GM23248 (cell line): ENCODE data around the gene CCN2. TPM values are rescaled to one million over a fixed set of nuclear protein-coding genes. Genes with fewer than 3 reads are reported as not detected.
"Not testable (repeated sequence)": the region's sequence is repeated elsewhere in the genome, so short reads cannot be mapped to it uniquely, and the experiment has no call there.

ENCODE experiments used
- DNase-seq: peaks from one replicate; pipeline ENCODE4 v3.0.0-alpha.2; 2015
- H2AFZ ChIP-seq: fragments of 200-600 bp; sonication (generic); 2 replicates; pipeline ENCODE4 v1.6.1; 2016; ENCODE audit warnings: antibody characterized with exemption
- H3F3A ChIP-seq: fragments of 200-600 bp; sonication (generic); 2 replicates; pipeline ENCODE4 v1.6.1; 2016; ENCODE audit warnings: mild to moderate bottlenecking, antibody characterized with exemption, mixed run types; ENCODE audit not compliant: insufficient read depth
- H3K27ac ChIP-seq: fragments of 200-600 bp; sonication (generic); 2 replicates; pipeline ENCODE4 v1.5.1; 2016; ENCODE audit warnings: mild to moderate bottlenecking
- H3K27me3 ChIP-seq: fragments of 200-600 bp; sonication (generic); replicated peaks from 2 replicates; pipeline ENCODE4 v1.6.1; 2016; ENCODE audit warnings: mild to moderate bottlenecking; ENCODE audit not compliant: insufficient read depth
- H3K36me3 ChIP-seq: fragments of 200-600 bp; sonication (generic); 2 replicates; pipeline ENCODE4 v1.6.1; 2016; ENCODE audit warnings: low read depth, mild to moderate bottlenecking
- H3K4me1 ChIP-seq: fragments of 200-600 bp; sonication (generic); 2 replicates; pipeline ENCODE4 v1.6.1; 2016; ENCODE audit warnings: mild to moderate bottlenecking; ENCODE audit not compliant: insufficient read depth
- H3K4me2 ChIP-seq: fragments of 200-600 bp; sonication (generic); one replicate; pipeline ENCODE4 v1.6.1; 2016; ENCODE audit warnings: mild to moderate bottlenecking; ENCODE audit not compliant: unreplicated experiment
- H3K4me3 ChIP-seq: fragments of 200-600 bp; sonication (generic); 2 replicates; pipeline ENCODE4 v1.5.1; 2016; ENCODE audit warnings: mild to moderate bottlenecking
- H3K79me2 ChIP-seq: fragments of 200-600 bp; sonication (generic); 2 replicates; pipeline ENCODE4 v1.6.1; 2016; ENCODE audit warnings: mild to moderate bottlenecking; ENCODE audit not compliant: insufficient read depth
- H3K9ac ChIP-seq: fragments of 200-600 bp; sonication (generic); 2 replicates; pipeline ENCODE4 v1.6.1; 2016; ENCODE audit warnings: mild to moderate bottlenecking
- H3K9me2 ChIP-seq: fragments of 200-600 bp; sonication (generic); 2 replicates; pipeline ENCODE4 v1.6.1; 2016; ENCODE audit warnings: mixed run types, mild to moderate bottlenecking, moderate library complexity; ENCODE audit not compliant: insufficient read depth
- H3K9me3 ChIP-seq: fragments of 200-600 bp; sonication (generic); one replicate; pipeline ENCODE4 v1.6.1; 2017; ENCODE audit warnings: low read depth
- H4K20me1 ChIP-seq: fragments of 200-600 bp; sonication (generic); 2 replicates; pipeline ENCODE4 v1.6.0; 2016; ENCODE audit not compliant: insufficient read depth
- EZH2 ChIP-seq: fragments of 200-600 bp; sonication (generic); IDR thresholded peaks from 2 replicates; pipeline ENCODE4 v1.6.1; 2018; ENCODE audit warnings: antibody characterized with exemption, mild to moderate bottlenecking; ENCODE audit not compliant: insufficient read depth, poor library complexity, severe bottlenecking
- EZH2phosphoT487 ChIP-seq: fragments of 200-600 bp; sonication (generic); IDR thresholded peaks from 2 replicates; pipeline ENCODE4 v1.6.1; 2018; ENCODE audit warnings: antibody characterized with exemption, moderate library complexity, mild to moderate bottlenecking, low read depth; ENCODE audit not compliant: insufficient read depth
- WGBS, 2 experiments: methylation state at CpG; one replicate each; pipeline ENCODE4 v1.1.6; 2015 to 2017; ENCODE audit warnings: low lambda C conversion rate in 2 of 2, low coverage in 1 of 2; ENCODE audit errors: missing lambda C conversion rate in 2 of 2; 5-methylcytosine and 5-hydroxymethylcytosine counted together
- in situ Hi-C: fragments of 300-500 bp; cut with MboI; formaldehyde crosslinking; loops from 2 replicates; pipeline ENCODE4 v1.15.0; 2020
- polyA plus RNA-seq: library from polyadenylated mRNA; unstranded; fragments of >200 nt; fragmentation: Nextera tagmentation; extraction: Ambion mirVana; gene quantifications from 2 replicates; pipeline ENCODE4 v1.2.1, GENCODE V29; 2016
- total RNA-seq: library from RNA; depleted of rRNA; stranded (reverse); fragments of >200 nt; shearing (Covaris generic); gene quantifications from 2 replicates; pipeline ENCODE4 v1.2.3, GENCODE V29; 2014

CCN2 gene
- total and polyA plus RNA-seq, 2 experiments from 2014 or later, result 410 to 1,647 TPM

DNA sequence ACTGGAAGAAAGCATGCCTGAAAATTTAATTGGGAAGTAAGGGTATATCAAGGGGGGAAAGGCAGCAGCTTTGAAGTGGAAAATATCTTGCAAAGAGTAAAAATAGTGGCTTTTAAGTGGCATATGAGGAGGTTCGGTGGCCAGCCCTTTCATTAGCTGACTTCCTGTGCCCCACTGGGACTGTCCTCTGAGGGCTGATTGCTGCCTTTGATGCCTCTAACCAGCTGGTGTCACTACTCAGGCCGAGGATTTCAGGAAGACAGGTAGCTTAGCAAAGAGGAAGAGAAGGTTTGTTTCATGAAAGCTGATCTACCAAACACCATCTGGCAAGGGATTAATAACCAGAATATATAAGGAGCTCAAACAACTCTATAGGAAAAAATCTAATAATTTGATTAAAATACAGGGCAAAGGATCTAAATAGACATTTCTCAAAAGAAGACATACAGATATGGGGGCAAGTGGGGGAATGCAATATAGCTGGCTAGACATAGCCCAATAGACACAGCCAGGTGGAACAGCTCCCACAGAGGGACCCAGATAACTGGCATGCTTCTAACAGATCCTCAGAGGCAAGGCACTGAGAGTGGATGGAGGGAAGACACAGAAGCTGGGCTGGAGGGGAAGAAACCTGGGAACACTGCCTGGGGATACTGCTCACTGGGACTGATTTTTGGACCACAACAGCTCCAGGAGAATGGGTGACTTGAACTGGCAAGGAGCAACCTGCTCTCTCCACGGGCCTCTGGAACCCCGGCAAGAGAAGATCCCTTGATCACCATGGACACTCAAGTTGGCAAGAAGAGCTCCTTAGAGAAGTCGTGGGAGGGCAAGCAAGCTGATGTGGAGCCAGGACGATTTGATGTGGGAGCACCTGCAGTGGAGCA lies 33.2 kb downstream of the CCN2 start:
- H3K4me1 ChIP-seq, result peaks cover 6% of the 10 kb centered on the region; the same call in 1 of the 2 replicates
- no peak overlapping the region for H3K4me2 ChIP-seq
- WGBS, 2 experiments, result 81 to 90% methylated on average over 6 of the region's 6 CpGs
- DNase-seq, result no peak
- no peaks in the 10 kb centered on the region for H3K27me3 ChIP-seq
- no peak overlapping the region for H2AFZ ChIP-seq
- no peaks in the 10 kb centered on the region for H3K9me2 ChIP-seq
- no peak overlapping the region for H3K27ac ChIP-seq
- H3F3A ChIP-seq, result no peaks in the 10 kb centered on the region
- H3K36me3 ChIP-seq, result no peaks in the 10 kb centered on the region
- no peak overlapping the region for H3K4me3 ChIP-seq
- H3K79me2 ChIP-seq, result no peaks in the 10 kb centered on the region
- in situ Hi-C loops, result loop anchor here (10.0 to 25.0 kb wide), 2 partner anchors 223 to 869 kb away; partner anchors contain the start of gene SLC18B1
- H3K9me3 ChIP-seq, result no peaks in the 10 kb centered on the region
- no peak for TF ChIP-seq EZH2phosphoT487
- no peak for TF ChIP-seq EZH2
- no peaks in the 10 kb centered on the region for H4K20me1 ChIP-seq
- H3K9ac ChIP-seq, result no peak overlapping the region

DNA sequence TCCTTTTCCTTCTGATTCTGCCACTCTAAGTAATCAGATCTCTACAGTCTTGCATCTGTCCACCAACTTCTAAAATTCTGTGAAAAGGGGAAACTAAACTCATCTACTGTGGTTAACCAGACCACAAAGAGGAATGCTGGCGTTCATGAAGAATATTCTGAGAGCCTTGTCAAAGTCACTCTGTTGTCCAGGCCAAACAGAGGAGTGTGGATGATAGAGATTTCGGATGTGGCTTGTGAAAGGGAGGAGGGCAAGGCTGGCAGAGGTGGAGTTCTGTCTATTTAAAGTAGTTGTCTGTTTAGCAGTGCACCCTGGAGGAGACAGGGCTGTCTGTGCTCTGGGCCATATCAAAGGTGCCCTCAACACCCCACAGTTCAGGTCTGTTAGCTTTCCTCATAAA lies 33.9 kb downstream of the CCN2 start:
- H3F3A ChIP-seq, result no peaks in the 10 kb centered on the region
- TF ChIP-seq EZH2, result no peak
- TF ChIP-seq EZH2phosphoT487, result no peak
- in situ Hi-C loops, result loop anchor here (10.0 to 25.0 kb wide), 2 partner anchors 223 to 870 kb away; partner anchors contain the start of gene SLC18B1

DNA sequence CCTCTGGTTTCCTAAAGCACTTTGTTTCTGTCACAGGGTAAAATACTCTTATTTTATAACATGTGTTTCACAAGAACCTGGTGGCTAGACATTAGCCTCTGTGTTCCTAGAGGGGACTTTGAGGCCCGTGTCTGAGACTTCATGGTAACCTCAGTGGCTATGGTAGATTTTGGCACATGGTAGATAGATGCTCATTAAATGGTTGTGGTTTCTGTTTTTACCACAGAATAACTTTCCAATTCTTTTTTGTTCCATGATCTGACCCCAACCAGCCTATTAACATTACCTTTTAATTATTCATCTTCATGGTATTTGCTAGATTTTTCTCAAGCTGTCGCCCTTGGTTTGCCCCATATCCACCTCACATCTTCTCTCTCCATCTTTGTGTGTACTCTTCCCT lies 34.3 kb downstream of the CCN2 start:
- no peak overlapping the region for H3K9ac ChIP-seq
- in situ Hi-C loops, result loop anchor here (10.0 to 25.0 kb wide), 2 partner anchors 222 to 870 kb away; partner anchors contain the start of gene SLC18B1
- no peak for DNase-seq
- TF ChIP-seq EZH2, result no peak
- TF ChIP-seq EZH2phosphoT487, result no peak
- no peak overlapping the region for H3K4me3 ChIP-seq
- no peaks in the 10 kb centered on the region for H3K9me2 ChIP-seq
- H3K4me1 ChIP-seq, result peaks cover 6% of the 10 kb centered on the region; the same call in 1 of the 2 replicates
- no peaks in the 10 kb centered on the region for H3K79me2 ChIP-seq
- no peaks in the 10 kb centered on the region for H3K36me3 ChIP-seq
- no peaks in the 10 kb centered on the region for H3F3A ChIP-seq
- H3K27me3 ChIP-seq, result no peaks in the 10 kb centered on the region
- H3K4me2 ChIP-seq, result no peak overlapping the region
- H3K9me3 ChIP-seq, result no peaks in the 10 kb centered on the region
- no peaks in the 10 kb centered on the region for H4K20me1 ChIP-seq
- WGBS, 2 experiments, result 83 to 86% methylated on average over 2 of the region's 2 CpGs
- no peak overlapping the region for H2AFZ ChIP-seq
- H3K27ac ChIP-seq, result no peak overlapping the region

More for the DNA sequence above, 33.9 kb downstream of the CCN2 start:
- DNase-seq, result peak; percentile 11
- H3K79me2 ChIP-seq, result no peaks in the 10 kb centered on the region
- H2AFZ ChIP-seq, result no peak overlapping the region
- H3K4me3 ChIP-seq, result no peak overlapping the region
- H3K9me2 ChIP-seq, result no peaks in the 10 kb centered on the region
- peaks cover 6% of the 10 kb centered on the region; the same call in 1 of the 2 replicates for H3K4me1 ChIP-seq
- WGBS, 2 experiments, result 64 to 77% methylated on average over 2 of the region's 2 CpGs
- no peaks in the 10 kb centered on the region for H3K27me3 ChIP-seq
- no peaks in the 10 kb centered on the region for H4K20me1 ChIP-seq
- H3K36me3 ChIP-seq, result no peaks in the 10 kb centered on the region
- no peak overlapping the region for H3K9ac ChIP-seq
- H3K9me3 ChIP-seq, result no peaks in the 10 kb centered on the region
- no peak overlapping the region for H3K4me2 ChIP-seq
- no peak overlapping the region for H3K27ac ChIP-seq

DNA sequence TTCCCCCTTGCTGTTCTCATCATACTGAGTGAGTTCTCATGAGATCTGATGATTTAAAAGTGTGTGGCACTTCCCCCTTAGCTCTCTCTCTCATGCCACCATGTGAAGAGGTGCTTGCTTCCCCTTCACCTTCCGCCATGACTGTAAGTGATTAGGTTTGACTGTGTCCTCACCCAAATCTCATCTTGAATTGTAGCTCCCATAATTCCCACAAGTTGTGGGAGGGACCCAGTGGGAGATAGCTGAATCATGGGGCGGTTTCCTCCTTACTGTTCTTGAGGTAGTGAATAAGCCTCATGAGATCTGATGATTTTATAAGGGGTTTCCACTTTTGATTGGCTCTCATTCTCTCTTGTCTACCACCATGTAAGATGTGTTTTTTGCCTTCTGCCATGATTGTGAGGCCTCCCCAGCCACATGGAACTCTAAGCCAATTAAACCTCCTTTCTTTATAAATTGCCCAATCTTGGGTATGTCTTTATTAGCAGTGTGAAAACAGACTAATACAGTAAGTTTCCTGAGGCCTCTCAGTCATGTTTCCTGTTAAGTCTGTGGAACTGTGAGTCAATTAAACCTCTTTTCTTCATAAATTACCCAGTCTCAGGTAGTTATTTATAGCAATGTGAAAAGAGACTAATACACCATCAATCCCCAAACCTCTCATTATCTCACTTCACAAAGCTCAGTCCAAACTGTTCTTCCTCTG lies 34.9 kb downstream of the CCN2 start:
- not testable (repeated sequence) for H3K9me2 ChIP-seq, H3K9me3 ChIP-seq, H3K4me2 ChIP-seq, H3K4me1 ChIP-seq, H3K27ac ChIP-seq, H3K4me3 ChIP-seq, H3K9ac ChIP-seq, H3F3A ChIP-seq, H4K20me1 ChIP-seq, H3K79me2 ChIP-seq, H3K27me3 ChIP-seq, H2AFZ ChIP-seq, H3K36me3 ChIP-seq
- in situ Hi-C loops, result loop anchor here (10.0 to 25.0 kb wide), 2 partner anchors 221 to 871 kb away; partner anchors contain the start of gene SLC18B1
- whole genome bisulfite sequencing, 2 experiments, result 94 to 97% methylated on average over 2 of the region's 2 CpGs
- peak; percentile 18 for DNase-seq
